Stimulated activated CD8-positive, alpha-beta memory T cell treated with anti-CD3 and anti-CD28 coated beads, Interleukin-12 subunit alpha, Interleukin-12 subunit beta, amount 100 ng/mL, for 1 hour (primary cell): ENCODE results near the gene TMEM61.
"Not testable (repeated sequence)": the region's sequence is repeated elsewhere in the genome, so short reads cannot be mapped to it uniquely, and the experiment has no call there.

ENCODE experiments used
- DNase-seq: peaks from one replicate; pipeline ENCODE4 v3.0.0-alpha.2; 2020; ENCODE audit warnings: low read depth

TMEM61 gene

DNA sequence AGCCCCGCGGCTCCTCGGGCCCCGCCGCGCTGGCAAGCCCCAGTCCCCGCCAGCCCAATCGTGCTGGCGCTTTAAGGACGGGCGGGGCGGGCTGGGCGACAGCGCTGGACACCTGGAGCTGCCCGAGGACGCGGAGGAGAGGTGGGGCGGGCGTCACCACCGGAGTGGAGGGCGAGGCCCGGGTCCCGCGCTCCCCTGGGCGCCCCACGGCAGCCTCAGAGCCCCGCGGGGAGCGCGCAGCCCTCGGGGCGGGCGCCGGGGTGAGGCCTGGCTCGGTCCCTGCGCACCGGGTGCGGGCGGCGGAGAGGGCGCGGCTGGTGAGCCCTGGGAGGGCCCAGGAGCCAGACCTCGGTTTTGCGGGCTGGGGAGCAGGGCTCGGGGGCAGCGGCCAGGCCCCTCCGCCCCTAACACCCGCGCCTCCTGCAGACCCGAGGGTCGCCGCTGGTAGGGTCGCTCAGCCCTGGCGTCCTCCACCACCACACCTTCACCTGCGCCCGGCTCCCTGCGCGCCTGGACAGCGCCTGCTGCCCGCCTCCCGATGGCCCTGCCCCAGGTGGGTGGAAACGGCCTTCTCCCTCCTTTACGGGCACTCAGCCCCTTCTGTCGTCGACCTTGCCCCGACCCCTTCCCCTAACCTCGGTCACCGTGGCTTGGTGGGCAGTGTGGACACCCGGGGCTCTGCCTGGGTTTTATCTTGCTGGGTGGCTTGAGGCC lies at the start of gene TMEM61:
TSS of gene TMEM61 (plus strand) at position 101 of the 714 bp plus-strand sequence. CDS start at position 539, 438 bp downstream.
- DNase-seq = no peak

DNA sequence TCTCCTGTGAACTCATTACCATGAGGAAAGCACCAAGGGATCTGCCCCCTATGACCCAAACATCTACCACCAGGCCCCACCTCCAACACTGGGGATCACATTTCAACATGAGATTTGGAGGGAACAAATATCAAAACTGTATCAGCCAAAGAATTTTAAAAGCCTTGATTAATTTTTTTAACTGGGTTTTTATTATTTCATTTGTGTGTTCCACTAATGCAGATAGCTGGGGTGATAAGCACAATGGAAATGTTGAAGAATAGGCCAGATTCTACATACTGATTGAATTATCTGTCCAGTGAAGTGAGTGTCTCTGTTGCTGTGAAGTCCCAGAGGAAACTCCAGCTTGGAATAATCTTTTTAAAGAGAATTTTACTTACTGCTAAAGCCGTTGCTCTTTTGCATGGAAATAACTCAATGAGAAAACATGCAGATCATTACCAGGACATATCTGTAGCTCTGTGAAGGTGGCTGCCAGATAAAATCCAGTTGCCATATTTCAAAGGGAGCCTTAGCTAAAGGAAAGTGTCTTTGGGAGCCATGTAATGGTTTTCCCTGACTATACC lies 49.1 kb upstream of the TMEM61 start:
- no peak for DNase-seq

DNA sequence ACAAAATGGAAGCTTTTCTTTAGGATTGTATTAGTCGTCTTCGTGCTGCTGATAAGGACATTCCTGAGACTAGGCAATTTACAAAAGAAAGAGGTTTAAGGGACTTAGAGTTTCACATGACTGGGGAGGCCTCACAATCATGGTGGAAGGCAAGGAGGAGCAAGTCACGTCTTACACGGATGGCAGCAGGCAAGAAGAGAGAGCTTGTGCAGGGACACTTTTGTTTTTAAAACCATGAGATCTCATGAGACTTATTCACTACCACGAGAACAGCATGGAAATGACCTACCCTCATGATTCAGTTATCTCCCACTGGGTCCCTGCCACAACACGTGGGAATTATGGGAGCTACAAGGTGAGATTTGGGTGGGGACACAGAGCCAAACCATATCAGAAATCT lies 46.3 kb upstream of the TMEM61 start:
- DNase-seq = not testable (repeated sequence)

DNA sequence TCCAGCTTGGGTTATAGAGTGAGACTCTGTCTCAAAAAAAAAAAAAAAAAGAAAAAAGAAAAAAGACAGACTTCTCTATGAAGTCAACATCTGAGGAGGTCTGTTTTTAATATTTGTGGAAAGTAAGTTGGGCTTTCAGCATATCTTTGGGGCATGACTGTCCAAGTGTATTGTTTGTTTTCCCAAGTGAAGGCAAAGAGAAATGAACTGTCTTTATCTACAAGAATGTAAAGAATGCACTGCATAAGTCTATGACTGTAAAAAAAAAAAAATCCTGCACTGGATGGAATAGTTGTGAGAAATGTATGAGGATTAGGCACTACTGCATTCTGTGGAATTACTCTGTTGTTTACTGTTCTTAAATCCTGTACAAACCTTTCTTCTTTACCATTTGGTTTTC lies 45.6 kb upstream of the TMEM61 start:
- DNase-seq = no peak

DNA sequence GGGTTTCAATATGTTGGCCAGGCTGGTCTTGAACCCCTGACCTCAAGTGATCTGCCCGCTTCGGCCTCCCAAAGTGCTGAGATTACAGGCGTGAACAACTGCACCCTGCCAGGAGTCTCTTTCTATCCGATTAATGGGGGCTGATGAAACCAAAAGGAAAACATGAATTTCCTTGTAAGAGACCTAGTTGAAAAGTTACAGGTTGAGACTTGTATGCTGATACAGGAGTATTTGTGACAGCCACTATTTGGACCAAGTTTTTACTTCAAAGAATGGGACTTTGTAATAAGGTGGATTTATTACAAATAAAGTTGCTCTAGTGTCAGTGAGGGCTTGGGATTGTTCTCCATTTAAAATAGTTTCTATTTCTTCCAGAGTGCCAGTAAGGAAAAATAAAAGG lies 43.6 kb upstream of the TMEM61 start:
- no peak for DNase-seq

DNA sequence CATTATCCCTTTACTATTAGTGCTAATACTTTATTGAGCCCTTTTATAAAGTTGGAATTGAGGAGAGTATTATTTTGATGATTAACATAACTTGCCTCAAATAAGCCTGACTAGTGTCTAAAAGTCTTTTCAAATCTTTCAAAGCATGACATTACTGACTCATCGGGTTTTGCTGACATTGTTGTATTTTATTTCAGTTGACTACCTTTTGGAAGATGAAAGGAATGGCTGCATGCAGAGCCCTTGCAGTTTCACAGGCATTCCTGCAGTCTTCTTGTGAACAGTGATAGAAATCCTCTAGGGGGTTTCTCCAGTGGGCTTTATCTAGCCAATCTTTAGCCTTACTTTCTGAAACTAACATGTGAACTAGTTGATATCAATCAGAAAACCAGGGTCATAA lies 43.0 kb upstream of the TMEM61 start:
- no peak for DNase-seq

DNA sequence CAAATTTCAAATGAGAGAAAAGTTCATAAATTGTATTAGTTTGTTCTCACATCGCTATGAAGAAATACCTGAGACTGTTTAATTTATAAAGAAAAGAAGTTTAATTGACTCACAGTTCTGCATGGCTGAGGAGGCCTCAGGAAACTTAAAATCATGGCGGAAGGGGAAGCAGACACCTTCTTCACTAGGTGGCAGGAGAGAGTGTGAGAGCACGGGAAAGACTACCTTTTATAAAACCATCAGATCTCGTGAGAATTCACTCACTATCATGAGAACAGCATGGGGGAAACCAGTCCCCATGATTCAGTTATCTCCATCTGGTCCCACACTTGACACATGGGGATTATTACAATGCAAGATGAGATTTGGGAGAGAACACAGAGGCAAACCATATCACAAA lies 41.5 kb upstream of the TMEM61 start:
- not testable (repeated sequence) for DNase-seq

DNA sequence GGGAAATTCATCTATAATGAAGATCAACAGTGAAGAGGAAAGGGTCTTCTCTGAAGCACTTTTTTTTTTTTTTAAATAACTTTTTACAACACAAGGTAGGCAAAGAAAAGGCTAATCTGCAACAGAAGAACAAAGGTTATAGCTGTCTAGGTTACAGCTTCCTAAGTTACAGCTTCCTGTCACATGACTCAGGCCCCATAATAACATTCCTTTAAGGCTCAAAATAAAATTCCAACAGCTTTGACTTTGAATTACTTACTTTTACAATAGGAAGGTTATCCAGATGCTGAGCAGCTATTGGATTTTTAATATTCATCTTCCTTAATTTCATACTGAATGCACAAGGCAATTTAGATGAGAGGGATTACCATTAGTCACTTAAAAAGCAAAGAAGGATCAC lies 40.4 kb upstream of the TMEM61 start:
- no peak for DNase-seq

DNA sequence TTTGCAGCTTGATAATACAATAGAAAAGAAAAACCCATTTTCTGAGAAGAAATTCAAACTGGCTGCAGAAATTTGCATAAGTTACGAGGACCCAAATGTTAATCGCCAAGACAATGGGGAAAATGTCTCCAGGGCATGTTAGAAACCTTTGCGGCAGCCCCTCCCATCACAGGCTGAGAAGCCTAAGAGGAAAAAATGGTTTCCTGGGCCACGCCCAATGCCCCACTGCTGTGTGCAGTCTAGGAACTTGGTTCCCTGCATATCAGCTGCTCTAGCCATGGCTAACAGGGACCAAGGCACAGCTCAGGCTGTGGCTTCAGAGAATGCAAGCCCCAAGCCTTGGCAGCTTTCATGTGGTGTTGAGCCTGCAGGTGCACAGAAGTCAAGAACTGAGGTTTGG lies 37.5 kb upstream of the TMEM61 start:
- DNase-seq = no peak

DNA sequence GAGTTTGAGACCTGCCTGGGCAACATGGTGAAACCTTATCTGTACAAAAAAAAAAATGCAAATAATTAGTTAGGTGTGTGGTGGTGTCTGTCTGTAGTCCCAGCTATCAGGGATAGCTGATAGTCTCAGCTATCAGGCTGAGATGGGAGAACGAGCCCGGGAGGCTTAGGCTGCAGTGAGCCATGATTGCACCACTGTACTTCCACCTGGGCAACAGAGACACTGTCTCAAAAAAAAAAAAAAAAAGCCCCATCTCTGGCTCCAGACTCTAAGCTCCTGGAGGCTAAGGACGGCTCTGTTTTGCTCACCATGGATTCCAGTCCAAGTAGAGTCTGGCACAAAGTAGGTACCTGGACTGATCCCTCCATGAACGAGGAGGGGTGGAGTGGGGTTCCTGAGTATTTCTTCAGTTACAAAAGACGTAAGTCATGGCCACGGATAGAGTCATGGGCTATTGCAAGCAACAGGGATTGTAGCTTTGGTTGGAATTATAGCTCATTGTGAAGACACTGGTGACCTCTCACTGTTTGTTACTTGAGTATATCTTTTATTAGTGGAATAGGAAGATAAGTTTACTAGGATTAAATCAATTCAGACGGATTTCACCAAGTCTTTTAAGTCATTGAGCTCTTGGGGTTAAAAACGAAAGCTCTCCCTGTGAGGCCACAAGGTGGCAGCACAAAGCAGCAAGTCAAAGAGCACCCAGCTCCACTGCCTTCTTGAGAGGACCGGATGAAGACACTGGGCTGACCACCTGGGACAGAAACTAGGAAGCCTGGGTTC lies 35.6 kb upstream of the TMEM61 start:
- DNase-seq = peak; percentile 41

DNA sequence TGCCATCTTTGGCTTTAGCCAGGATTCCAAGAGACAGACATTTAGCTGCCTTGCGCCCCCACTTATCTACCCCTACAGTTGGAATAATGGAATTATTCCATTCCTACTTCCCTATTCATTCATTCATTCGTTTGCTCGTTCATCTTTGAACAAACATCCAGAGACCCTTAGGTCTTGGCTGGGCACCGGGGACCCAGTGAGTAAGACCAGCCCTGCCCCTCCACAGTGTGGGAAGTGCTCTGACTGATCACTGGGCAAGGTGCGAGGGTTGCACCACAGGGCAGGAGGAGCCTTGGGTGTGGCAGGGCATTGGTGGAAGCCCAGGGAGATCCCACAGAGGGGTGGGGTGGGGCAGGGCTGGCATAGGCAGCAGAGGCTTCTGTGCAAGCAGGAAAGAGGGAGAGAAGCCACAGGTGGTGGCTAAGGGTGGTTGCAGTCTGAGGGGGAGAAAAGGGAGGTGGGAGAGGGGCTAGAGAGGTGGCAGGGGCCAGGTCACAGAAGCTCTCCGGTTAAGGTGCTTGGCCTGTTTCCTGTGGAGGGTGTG lies 35.0 kb upstream of the TMEM61 start:
- DNase-seq = no peak

DNA sequence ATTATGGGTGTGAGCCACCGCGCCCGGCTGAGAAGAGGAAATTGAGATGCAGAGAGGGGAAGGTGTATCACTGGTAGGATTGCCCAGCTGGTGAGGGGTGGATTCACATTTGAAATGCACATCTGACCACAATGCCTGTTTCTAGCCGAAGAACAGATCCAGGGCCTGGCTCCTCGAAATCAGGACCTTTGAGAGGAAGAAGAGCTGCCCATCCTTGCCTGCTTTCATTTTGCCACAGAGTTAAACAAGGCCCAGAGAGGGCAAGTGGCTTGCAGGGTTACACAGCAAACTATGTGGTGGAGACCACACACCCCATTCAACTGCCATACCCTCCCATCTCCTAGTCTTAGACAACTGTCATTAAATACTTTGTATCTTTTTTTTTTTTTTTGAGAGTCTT lies 32.9 kb upstream of the TMEM61 start:
- DNase-seq = no peak

DNA sequence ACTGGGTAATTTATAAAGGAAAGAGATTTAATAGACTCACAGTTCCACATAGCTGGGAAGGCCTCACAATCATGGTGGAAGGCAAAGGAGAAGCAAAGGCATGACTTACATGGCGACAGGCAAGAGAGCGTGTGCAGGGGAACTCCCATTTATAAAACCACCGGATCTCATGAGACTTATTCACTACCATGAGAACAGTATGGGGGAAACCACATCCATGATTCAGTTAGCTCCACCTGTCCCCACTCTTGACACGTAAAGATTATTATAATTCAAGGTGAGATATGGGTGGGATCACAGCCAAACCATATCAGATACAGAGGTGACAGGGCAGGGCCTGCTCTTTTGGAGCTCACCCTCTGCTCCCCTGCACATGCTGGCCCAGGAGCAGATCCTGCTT lies 31.4 kb upstream of the TMEM61 start:
- DNase-seq = no peak

DNA sequence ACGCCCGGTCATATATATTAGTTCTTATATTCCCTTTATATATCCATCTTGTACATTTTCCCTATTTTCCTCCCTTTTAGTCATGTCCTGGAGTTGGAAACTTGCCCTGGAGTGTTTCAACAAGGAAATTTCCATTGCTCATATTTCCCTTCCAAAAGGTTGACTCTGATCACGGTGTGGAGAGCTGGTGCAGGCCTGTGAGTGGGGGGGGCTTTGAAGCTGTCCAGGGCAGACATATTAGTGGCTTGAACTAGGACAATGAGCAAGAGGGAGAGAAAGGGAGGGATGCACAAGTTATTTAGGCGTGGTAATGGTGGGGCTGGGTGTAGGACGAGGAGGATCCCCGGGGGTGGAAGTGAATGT lies 30.4 kb upstream of the TMEM61 start:
- no peak for DNase-seq

DNA sequence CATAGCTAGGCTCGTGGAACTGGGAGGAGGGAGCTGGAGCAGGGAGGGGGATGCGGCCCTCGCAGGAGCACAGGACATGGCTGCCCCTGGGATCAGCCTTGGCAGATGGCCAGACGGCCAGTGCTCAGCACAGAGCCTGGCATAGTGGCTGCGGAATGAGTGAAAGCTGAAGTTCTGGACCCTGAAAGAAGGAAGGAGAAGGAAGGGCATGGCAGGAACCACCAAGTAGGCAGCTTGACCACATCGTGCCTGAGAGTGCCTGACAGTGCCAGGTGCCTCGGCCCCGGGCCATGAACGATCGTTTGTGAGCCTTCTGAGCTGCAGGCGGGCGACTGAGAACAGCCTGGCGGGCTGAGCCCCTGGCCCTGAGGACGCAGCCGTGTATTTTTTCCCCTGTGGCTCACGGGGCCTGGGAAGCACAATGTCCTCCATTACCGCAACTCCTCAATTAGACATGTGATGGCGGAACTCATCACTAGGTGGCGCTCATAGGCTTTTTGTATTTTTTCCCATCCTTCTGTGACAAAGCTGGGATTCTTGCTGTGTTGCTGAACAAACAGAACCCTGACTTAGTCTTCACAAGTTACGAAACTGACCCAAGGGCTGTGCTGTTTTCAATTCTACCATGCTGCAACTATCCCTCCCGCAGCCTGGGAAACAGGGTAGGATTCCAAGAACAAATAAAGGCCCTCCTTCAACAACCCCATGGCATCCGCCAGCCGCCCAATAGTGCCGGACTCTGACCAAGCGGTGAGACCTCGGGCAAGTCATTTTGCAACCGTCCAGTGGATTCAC lies 29.9 kb upstream of the TMEM61 start:
- peak; percentile 12 for DNase-seq

DNA sequence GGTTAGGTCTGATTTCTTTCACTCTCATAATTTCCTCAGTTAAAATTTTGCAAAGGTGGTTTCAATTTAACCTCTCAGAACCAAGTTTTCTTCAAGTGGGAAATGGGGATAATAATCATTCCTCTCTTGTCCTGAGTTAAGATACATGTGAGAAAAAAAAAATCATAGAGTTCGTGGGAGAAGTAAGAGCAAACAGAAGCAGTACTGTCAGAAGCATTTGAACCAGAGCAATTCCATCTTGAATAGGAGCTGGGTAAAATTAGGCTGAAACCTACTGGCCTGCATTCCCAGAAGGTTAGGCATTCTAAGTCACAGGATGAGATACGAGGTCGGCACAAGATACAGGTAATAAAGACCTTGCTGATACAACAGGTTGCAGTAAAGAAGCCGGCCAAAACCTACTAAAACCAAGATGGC lies 28.6 kb upstream of the TMEM61 start:
- no peak for DNase-seq

DNA sequence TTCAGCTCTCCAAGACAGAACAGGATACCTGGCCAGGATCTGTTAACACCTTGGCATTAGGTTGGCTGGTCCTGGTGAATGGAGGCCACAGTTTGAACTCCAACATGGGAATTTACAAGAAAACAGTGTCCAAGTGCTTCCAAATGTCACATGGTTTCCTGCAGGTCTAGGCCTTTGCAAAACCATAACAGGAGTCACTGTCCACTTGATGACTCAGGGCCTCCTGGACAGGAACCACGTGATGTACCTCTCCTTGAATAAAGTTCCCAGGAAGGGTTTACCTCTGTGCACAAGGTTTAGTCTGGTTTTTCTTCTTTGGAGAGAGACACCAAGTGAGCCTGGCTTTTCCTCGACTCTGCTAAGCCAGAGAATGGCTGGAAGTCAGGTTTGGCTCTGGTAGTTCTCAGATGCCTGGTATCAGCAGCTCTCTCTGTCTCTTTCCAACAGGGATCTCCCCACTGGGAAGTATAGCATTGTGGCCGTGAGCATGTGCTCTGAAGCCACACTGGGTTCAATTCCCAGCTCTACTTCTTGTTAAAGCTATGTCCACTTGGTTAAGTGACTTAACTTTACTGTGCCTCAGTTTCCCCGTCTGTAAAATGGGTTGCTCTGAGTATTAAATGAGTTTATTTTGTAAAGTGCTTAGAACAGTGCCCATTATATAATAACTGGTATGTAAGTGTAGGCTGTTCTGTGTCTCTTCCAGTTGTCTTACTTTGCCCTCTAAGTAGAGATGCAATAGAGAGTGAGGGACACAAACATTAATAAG lies 27.3 kb upstream of the TMEM61 start:
- DNase-seq = no peak

DNA sequence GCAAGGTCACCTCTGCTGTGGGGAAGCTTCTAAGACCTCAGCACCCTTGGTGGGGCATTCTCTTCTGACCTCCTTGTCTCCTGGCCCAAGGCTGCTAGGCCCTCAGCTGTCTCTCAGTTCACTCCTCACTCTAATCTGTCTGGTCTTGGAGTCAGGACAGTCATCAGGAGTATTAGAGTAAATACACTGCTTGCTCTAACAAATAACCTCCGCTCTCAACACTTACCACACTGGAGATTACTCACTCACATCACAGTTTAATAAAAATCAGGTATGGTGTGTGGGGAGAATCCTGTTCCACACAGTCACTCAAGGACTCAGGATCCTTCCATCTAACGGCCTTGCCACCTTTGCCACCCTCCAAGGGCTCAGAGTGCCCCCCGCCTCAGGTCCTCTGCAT lies 26.6 kb upstream of the TMEM61 start:
- DNase-seq = no peak

DNA sequence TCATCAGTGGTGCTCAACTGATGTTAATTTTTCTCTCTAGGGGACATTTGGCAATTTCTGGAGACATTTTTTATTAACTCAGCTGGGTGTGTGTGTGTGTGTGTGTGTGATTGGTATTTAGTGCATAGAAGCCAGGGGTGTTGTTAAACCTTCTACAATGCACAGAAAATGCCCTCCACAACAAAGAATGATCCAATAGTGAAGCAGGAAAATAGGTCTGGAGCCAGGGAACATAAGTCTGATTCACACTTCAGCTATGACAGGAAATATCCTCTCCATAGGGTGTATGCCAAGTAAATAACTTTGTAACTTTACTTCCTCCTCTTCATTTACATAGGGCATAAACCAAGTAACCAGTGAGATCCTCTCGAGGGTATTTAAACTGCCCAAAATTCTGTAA lies 25.1 kb upstream of the TMEM61 start:
- no peak for DNase-seq

DNA sequence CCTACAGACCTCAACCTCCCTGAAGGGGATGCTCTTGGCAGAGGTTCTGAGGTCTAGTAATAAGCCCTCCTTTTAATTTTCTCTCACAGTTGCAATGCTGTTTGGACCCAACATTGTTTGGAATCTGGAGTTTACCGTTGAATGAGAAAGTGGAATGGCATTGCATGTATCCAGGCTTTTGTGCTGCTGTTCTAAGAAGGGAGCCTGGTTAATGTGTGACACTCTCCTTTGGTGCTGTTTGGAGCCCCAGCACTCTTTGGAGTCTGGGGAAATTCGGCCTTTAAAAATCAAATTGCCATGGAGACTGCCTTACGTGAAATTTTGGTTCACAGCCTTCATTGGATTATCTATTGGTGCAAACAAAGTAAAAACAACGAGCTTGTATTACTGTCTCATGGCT lies 23.7 kb upstream of the TMEM61 start:
- no peak for DNase-seq

DNA sequence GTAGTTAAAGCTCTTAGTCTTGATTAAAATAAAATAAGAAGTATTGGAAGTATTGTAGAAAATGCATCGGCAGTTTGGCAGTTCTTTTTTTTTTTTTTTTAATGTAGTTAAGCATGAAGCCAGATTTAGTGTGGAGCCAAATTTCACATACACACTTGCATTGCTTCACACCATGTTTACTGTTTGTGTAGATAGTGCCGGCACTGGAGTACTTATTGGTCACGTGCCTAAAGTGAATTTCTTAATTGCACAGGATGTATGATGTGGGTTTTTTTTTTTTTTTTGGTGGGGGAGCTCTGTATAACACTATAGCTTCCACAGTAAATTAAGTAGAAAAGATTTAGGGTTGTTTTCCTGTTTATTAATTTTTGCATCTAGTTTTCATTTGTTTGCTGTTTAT lies 21.2 kb upstream of the TMEM61 start:
- DNase-seq = no peak
